Astrocyte of the cerebellum (primary cell): ENCODE results near the gene ADSS1.
A peak's percentile ranks its signal among the peaks of the same experiment; 100 is the strongest.

Experiments used
- DNase-seq: peaks from one replicate; pipeline ENCODE4 v3.0.0-alpha.2; 2011; ENCODE audit warnings: low read depth
- H3K4me3 ChIP-seq: 2 replicates; pipeline ENCODE4 v1.5.1; 2011; ENCODE audit warnings: mild to moderate bottlenecking, low read depth, low read length, moderate library complexity
- CTCF ChIP-seq: IDR thresholded peaks from 2 replicates; pipeline ENCODE4 v1.5.1; 2012; ENCODE audit warnings: low read length, low read depth, moderate library complexity, mild to moderate bottlenecking; ENCODE audit errors: missing control alignments
- in situ Hi-C: cut with HindIII; loops from 2 replicates; pipeline ENCODE4 v1.10.0; 2017; ENCODE audit warnings: low sequenced_read_pairs

Gene ADSS1

GRCh38 chr14:104705340-104706047 lies 18.5 kb upstream of the ADSS1 start:
- in situ Hi-C loops = no loop called here
- H3K4me3 ChIP-seq = no peak overlapping the region
- no peak for TF ChIP-seq CTCF
- no peak for DNase-seq

GRCh38 chr14:104706733-104707607 lies 17.1 kb upstream of the ADSS1 start:
- no peak for TF ChIP-seq CTCF
- no peak overlapping the region for H3K4me3 ChIP-seq

GRCh38 chr14:104707608-104708595 lies 16.1 kb upstream of the ADSS1 start:
- TF ChIP-seq CTCF = no peak
- in situ Hi-C loops = no loop called here
- no peak for DNase-seq
- no peak overlapping the region for H3K4me3 ChIP-seq

More at GRCh38 chr14:104706733-104707607, 17.1 kb upstream of the ADSS1 start:
- no peak for DNase-seq
- in situ Hi-C loops = no loop called here

GRCh38 chr14:104708606-104709268 lies 15.3 kb upstream of the ADSS1 start:
- peak; percentile 99 for TF ChIP-seq CTCF
- no peak overlapping the region for H3K4me3 ChIP-seq
- no peak for DNase-seq
- in situ Hi-C loops = no loop called here

- H3K4me3 ChIP-seq = no peak overlapping the region
- no peak for TF ChIP-seq CTCF
- in situ Hi-C loops = no loop called here
- DNase-seq = no peak
Measured at GRCh38 chr14:104709387-104710039, 14.5 kb upstream of the ADSS1 start.
